HL-60 (cell line): ENCODE results near the gene MAP7.

Experiments
- GABPA ChIP-seq: IDR thresholded peaks from 2 replicates; pipeline ENCODE4 v1.6.1; 2012; ENCODE audit warnings: low read depth
- POLR2AphosphoS5 ChIP-seq: IDR thresholded peaks from 2 replicates; pipeline ENCODE4 v1.6.1; 2012; ENCODE audit warnings: low read depth
- TF ChIP-seq, protein P1 (sequence below): IDR thresholded peaks from one replicate; pipeline ENCODE4 v1.5.1; 2011; ENCODE audit warnings: low read length, control low read depth, inconsistent platforms; ENCODE audit not compliant: insufficient read depth
- TF ChIP-seq, protein P2 (sequence below): IDR thresholded peaks from 2 replicates; pipeline ENCODE4 v1.6.1; 2012; ENCODE audit warnings: low read depth; ENCODE audit not compliant: insufficient replicate concordance

DNA sequence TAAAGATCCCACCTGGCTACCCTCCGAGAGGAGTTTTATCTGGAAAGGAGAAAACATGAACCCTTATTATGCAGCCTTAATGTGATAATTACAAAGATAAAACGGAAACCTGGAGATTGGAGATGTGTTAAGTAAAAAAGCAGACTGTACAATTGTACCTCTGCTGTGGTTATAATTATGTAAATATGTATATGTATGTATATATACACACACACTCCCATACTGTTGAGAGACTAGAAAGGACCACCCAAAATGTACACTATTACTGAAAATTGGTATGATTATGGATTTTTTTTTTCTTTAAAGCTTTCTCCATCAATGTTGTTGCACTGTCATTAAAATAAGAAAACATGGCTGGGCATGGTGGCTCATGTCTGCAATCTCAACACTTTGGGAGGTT is 188.4 kb downstream of the MAP7 start:
- TF ChIP-seq, protein P1, sequence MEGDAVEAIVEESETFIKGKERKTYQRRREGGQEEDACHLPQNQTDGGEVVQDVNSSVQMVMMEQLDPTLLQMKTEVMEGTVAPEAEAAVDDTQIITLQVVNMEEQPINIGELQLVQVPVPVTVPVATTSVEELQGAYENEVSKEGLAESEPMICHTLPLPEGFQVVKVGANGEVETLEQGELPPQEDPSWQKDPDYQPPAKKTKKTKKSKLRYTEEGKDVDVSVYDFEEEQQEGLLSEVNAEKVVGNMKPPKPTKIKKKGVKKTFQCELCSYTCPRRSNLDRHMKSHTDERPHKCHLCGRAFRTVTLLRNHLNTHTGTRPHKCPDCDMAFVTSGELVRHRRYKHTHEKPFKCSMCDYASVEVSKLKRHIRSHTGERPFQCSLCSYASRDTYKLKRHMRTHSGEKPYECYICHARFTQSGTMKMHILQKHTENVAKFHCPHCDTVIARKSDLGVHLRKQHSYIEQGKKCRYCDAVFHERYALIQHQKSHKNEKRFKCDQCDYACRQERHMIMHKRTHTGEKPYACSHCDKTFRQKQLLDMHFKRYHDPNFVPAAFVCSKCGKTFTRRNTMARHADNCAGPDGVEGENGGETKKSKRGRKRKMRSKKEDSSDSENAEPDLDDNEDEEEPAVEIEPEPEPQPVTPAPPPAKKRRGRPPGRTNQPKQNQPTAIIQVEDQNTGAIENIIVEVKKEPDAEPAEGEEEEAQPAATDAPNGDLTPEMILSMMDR = no peak
- no peak for TF ChIP-seq POLR2AphosphoS5
- TF ChIP-seq, protein P2, sequence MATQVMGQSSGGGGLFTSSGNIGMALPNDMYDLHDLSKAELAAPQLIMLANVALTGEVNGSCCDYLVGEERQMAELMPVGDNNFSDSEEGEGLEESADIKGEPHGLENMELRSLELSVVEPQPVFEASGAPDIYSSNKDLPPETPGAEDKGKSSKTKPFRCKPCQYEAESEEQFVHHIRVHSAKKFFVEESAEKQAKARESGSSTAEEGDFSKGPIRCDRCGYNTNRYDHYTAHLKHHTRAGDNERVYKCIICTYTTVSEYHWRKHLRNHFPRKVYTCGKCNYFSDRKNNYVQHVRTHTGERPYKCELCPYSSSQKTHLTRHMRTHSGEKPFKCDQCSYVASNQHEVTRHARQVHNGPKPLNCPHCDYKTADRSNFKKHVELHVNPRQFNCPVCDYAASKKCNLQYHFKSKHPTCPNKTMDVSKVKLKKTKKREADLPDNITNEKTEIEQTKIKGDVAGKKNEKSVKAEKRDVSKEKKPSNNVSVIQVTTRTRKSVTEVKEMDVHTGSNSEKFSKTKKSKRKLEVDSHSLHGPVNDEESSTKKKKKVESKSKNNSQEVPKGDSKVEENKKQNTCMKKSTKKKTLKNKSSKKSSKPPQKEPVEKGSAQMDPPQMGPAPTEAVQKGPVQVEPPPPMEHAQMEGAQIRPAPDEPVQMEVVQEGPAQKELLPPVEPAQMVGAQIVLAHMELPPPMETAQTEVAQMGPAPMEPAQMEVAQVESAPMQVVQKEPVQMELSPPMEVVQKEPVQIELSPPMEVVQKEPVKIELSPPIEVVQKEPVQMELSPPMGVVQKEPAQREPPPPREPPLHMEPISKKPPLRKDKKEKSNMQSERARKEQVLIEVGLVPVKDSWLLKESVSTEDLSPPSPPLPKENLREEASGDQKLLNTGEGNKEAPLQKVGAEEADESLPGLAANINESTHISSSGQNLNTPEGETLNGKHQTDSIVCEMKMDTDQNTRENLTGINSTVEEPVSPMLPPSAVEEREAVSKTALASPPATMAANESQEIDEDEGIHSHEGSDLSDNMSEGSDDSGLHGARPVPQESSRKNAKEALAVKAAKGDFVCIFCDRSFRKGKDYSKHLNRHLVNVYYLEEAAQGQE = no peak
- no peak for TF ChIP-seq GABPA
